GM21526 (cell line): Measurements from ENCODE around the gene COL23A1.

Experiments
- ATAC-seq: cut with Tn5 transposase; IDR thresholded peaks from one replicate; pipeline ENCODE4 v1.9.1; 2021; ENCODE audit warnings: moderate library complexity; ENCODE audit not compliant: unreplicated experiment, low FRiP score

Gene COL23A1

GRCh38 chr5:178352035-178352349 lies 238.2 kb downstream of the COL23A1 start:
- no peak for ATAC-seq

- no peak for ATAC-seq
Measured at GRCh38 chr5:178351221-178352034, 238.8 kb downstream of the COL23A1 start.

GRCh38 chr5:178350361-178351220 lies 239.6 kb downstream of the COL23A1 start:
- ATAC-seq: no peak

DNA sequence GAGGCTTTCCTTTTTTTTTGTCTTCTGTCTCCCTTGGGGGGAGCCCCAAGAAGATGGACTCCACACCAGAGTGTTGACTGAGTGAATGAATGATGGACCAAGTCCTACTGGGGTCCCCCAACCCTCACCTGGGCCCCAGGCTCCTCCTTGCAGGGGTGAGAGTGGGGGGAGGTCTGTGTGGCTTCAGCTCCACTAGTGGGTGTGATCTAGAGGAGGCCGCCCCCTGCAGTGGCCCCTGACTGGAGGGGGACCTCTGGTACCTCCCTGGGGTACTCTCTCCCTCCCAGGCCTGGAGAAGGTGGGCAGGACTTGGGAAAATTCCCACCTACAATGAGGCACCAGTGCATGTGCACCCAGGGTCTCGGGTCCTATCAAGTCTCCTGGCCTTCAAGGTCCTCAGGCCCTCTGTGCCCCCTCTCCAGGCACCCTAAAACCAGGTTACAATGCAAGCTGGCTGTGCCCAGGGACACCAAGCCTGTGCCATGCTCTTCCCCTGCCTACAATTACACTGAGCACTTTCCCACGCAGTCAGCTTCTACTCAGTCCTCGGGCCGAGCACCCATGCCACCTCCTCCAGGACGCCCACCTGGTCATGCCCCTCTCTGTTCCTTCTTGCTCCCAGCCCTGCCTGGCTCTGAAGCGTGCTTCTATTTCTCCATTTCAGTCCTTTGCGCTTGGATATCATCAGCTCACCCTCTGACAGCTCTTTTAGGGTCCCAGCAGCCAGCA lies 240.4 kb downstream of the COL23A1 start:
- ATAC-seq: no peak

DNA sequence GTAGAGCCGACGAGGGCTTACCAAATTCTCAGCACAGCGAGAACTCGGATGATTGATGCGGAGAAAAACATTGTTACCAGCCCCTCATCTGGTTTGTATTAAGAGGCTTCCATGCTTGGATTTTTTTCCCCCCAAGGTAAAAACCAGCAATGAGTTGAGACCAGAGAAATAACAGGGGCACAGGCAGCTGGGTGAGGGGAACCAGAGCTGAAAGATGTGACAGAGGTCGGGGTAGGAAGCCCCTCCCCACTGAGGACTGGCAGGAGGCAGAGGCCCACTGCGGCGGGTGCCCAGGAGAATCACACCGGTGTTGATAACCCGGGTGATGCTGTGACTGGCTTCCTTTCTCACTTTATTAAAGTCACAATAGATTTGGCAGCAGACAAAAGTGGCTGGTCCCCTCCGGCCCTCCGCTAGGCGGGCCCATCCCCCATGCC lies 241.1 kb downstream of the COL23A1 start:
- ATAC-seq: no peak

DNA sequence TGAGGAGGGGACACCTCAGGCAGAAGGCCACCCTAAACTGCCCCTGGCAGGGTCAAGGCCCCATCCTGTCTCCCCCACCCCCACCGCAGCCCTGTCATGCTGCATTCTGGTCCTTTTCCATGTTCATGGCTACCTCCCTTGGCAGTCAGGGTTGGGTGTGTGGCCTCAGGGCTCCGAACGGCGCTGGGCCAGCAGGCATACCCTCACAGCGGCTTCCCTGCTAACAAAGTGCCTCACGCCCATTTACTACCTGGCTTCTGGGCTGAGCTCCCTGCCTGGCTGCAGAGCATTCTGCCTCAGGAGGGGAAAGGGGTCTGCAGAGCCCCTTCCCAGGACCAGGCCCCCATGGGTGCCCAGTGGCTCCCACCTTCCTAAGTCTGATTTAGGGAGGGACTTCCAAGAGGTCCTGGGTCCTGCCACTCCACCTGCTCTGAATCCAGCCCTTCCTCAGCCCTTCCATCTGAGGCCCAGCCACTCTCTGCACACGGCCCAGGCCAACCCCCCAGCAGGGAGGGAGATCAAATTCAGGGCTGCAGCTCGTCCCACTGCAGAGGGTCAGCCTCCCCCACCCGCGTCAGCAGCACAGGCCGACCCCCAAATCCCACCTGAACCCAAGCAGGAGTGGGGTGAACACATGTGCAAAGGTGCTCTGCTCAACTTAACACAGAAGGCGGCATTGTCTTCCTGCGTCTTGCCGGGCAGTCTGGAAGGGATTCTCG lies 241.7 kb downstream of the COL23A1 start:
- ATAC-seq: no peak

- ATAC-seq: no peak
Measured at GRCh38 chr5:178347956-178348355, 242.2 kb downstream of the COL23A1 start.

DNA sequence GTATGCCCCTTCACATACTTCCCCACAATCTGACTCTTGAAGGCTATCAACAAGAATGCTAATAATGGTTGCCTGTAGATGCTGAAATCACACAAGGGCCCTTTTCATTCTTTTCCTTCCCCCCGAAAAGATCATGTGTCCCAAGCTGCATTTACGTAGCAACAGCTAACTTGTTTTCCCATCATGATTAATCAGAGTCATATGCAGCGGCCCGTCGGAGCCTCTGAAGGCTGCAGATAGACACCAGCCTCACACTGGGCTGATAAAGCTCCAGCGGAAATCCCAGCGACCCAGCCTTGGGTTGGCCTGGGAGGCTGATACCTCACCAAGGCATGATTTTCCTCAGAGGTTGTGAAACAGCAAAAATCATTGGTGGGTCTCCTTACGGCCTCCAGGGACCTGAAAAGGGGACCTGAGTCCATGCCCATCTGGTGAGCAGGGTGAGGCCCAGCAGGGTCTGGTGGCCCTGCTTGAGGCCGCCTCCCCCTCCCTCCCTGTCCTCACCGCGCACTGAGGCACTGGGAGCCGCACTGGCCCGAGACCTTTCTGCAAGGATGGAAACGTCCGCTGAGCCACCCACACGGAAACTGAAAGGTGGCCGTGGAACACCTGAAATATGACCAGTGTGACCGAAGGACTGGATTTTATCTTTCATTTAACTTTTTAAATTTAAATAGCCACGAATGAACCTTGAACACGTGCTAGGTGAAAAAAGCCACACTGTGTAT lies 243.4 kb downstream of the COL23A1 start:
- ATAC-seq: no peak

DNA sequence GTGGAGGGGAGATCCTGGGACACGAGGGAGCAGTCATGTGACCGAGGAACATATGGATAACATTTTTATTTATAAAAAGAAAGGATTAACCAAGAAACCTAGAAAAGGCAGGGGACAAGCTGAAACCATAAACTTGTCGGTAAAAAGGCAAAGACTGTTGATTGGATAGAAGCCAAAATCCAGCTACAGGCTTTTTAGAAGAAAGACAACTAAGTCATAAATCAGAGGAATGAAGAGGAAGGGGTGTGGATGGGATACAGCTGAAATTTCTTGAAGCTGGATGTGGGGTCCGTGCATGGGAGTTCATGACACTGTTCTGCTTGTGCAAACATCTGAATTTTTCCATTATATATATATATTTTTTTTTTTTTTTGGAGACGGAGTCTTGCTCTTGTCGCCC lies 246.9 kb downstream of the COL23A1 start:
- no peak for ATAC-seq

- no peak for ATAC-seq
Measured at GRCh38 chr5:178341851-178342140, 248.4 kb downstream of the COL23A1 start.

- ATAC-seq: no peak
Measured at GRCh38 chr5:178341091-178341850, 248.9 kb downstream of the COL23A1 start.

DNA sequence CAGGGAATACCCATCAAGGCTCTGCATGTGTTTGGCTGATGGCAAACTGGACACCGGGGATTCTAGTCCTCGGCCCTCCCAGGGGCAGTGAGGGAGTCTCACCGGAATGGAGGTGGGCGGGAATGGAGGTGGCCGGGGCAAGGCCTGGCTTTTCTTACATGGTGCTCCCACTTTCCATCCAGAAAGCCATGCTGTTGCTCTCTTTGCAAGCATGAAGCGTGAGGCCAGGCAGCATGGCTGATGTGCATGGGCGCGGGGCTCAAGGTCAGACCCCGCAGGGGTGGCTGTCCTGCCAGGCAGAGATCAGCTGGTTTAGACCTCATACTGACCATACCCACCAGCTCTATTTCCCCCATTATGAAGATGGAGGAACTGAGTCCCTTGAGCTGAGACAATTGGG lies 249.6 kb downstream of the COL23A1 start:
- ATAC-seq: no peak

GRCh38 chr5:178340187-178340586 lies 250.0 kb downstream of the COL23A1 start:
- no peak for ATAC-seq

- ATAC-seq: no peak
Measured at GRCh38 chr5:178339272-178339671, 250.9 kb downstream of the COL23A1 start.

DNA sequence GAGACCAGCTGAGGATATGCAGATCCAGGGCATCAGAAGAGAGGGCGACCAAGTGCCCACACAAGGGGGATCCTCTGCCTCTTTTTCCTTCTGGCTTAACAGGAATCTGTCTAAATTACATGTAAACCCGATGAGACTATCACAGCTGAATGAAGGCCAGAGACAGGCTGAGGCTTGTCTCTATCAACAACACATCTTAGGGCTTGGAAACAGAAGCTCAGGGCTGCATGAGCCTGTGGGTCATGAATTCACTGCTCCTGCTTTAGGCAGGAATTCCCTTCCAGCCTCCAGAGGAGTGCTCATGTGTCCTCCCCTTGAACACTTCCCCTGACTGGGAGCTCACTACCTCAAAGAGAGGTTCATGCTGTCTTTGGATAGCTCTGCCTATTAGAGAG lies 251.4 kb downstream of the COL23A1 start:
- no peak for ATAC-seq

GRCh38 chr5:178338126-178338749 lies 252.0 kb downstream of the COL23A1 start:
- ATAC-seq: no peak

DNA sequence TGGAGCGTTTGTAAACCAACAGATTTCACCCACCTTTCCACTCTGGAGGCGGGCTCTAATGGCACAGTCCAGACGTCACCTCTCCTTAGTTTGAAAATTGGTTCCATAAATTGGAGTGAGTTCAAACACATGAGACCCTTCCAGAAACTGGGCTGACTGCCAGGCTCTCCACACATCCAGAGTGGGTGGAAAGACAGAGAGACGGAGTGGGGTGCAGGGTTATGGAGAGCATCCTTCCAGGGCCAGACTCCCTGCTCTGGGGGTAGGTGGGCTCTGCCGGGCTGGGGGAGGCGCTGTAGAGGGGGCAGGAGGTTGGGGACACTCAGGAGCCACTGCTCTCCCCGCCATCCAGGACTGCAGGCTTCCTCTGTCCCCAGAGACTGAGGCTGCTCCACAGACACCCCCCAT lies 252.9 kb downstream of the COL23A1 start:
- ATAC-seq: no peak

DNA sequence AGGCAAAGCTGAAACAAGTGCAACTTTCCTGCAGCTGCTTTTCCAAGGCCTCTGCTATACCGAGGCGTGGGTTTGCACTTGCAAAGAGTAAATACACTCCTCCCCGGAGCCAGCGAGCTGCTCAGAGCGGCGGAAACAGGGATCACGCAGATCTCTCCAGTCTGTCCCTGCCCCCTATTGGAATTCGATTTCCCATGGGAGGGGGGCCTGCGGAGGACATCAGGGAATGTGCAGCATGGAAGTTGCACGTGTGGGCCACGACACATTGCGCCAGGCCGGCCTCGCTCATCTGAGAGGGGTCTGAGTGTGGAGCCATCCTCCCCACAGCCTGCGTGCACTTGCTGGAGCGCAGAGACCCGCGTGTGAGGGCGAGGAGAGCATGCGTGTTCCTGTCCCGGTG lies 253.3 kb downstream of the COL23A1 start:
- ATAC-seq: no peak
